Astrocyte (in vitro differentiated cells and primary cell): ENCODE measurements around the gene PRRT1B. TPM values are rescaled to one million over a fixed set of nuclear protein-coding genes. Genes with fewer than 3 reads are reported as not detected.

Source experiments
- DNase-seq: peaks from one replicate; pipeline ENCODE4 v3.0.0-alpha.2; 2010; ENCODE audit warnings: low read depth
- FAIRE-seq: peaks from 2 replicates; lab custom pipeline; 2011; peaks lifted over from hg19 to GRCh38; lab: Jason Lieb, UNC
- H2AFZ ChIP-seq: 2 replicates; pipeline ENCODE4 v1.6.0; 2012; ENCODE audit warnings: low read depth, low read length, inconsistent platforms
- H3K27ac ChIP-seq: 2 replicates; pipeline ENCODE4 v1.5.1; 2011; ENCODE audit warnings: low read depth, low read length, inconsistent platforms
- H3K27me3 ChIP-seq: 2 replicates; pipeline ENCODE4 v1.6.0; 2011; ENCODE audit warnings: low read length, inconsistent platforms; ENCODE audit not compliant: insufficient read depth
- H3K36me3 ChIP-seq: 2 replicates; pipeline ENCODE4 v1.5.1; 2011; ENCODE audit warnings: low read length, inconsistent platforms; ENCODE audit not compliant: insufficient read depth
- H3K4me1 ChIP-seq: 2 replicates; pipeline ENCODE4 v1.5.1; 2011; ENCODE audit warnings: low read length, inconsistent platforms; ENCODE audit not compliant: insufficient read depth
- H3K4me2 ChIP-seq: 2 replicates; pipeline ENCODE4 v1.6.0; 2012; ENCODE audit warnings: low read length, inconsistent platforms
- H3K4me3 ChIP-seq: 2 replicates; pipeline ENCODE4 v1.5.1; 2011; ENCODE audit warnings: low read depth, mild to moderate bottlenecking, low read length, inconsistent platforms; ENCODE audit not compliant: insufficient read depth
- H3K79me2 ChIP-seq: 2 replicates; pipeline ENCODE4 v1.6.0; 2012; ENCODE audit warnings: mild to moderate bottlenecking, low read length, inconsistent platforms; ENCODE audit not compliant: insufficient read depth
- H3K9ac ChIP-seq: 2 replicates; pipeline ENCODE4 v1.6.0; 2012; ENCODE audit warnings: mild to moderate bottlenecking, low read length, inconsistent platforms
- H3K9me3 ChIP-seq: 2 replicates; pipeline ENCODE4 v1.5.1; 2012; ENCODE audit warnings: low read depth, mild to moderate bottlenecking, low read length, inconsistent platforms; ENCODE audit not compliant: insufficient read depth
- H4K20me1 ChIP-seq: 2 replicates; pipeline ENCODE4 v1.6.0; 2012; ENCODE audit warnings: low read length, inconsistent platforms; ENCODE audit not compliant: insufficient read depth
- H3K27ac Mint-ChIP-seq: one replicate; pipeline ENCODE4 v1.8.0; 2021; ENCODE audit warnings: mild to moderate bottlenecking, mixed read lengths; ENCODE audit not compliant: unreplicated experiment
- H3K27me3 Mint-ChIP-seq: one replicate; pipeline ENCODE4 v1.8.0; 2021; ENCODE audit warnings: low read depth, mixed read lengths; ENCODE audit not compliant: unreplicated experiment
- H3K36me3 Mint-ChIP-seq: one replicate; pipeline ENCODE4 v1.8.0; 2021; ENCODE audit warnings: low read depth, mixed read lengths; ENCODE audit not compliant: unreplicated experiment
- H3K4me1 Mint-ChIP-seq: one replicate; pipeline ENCODE4 v1.8.0; 2021; ENCODE audit warnings: low read depth, mixed read lengths; ENCODE audit not compliant: unreplicated experiment
- H3K4me3 Mint-ChIP-seq: one replicate; pipeline ENCODE4 v1.8.0; 2021; ENCODE audit warnings: mild to moderate bottlenecking, moderate library complexity, mixed read lengths; ENCODE audit not compliant: unreplicated experiment
- H3K9me3 Mint-ChIP-seq: one replicate; pipeline ENCODE4 v1.8.0; 2021; ENCODE audit warnings: mild to moderate bottlenecking, mixed read lengths; ENCODE audit not compliant: unreplicated experiment
- CTCF ChIP-seq: IDR thresholded peaks from 2 replicates; pipeline ENCODE4 v1.5.1; 2011; ENCODE audit warnings: low read depth, mild to moderate bottlenecking, inconsistent platforms, low read length, moderate library complexity; ENCODE audit not compliant: insufficient read depth
- EZH2 ChIP-seq: IDR thresholded peaks from 2 replicates; pipeline ENCODE4 v1.6.1; 2012; ENCODE audit warnings: mild to moderate bottlenecking, low read length, inconsistent platforms; ENCODE audit not compliant: insufficient read depth
- total RNA-seq: library from RNA; stranded (reverse); gene quantifications from 2 replicates; pipeline ENCODE4 v1.2.1, GENCODE V29; 2021

Gene PRRT1B
- total RNA-seq, 1 donor from 2014 or later, result not detected

- Mint-ChIP-seq H3K27me3 (no peaks in the 10 kb centered on the region), H3K9me3 (peaks cover 2% of the 10 kb centered on the region), H3K27ac (no peak overlapping the region), H3K36me3 (peaks cover 24% of the 10 kb centered on the region), H3K4me3 (no peak overlapping the region), H3K4me1 (peaks cover 18% of the 10 kb centered on the region)
- peaks cover 81% of the 10 kb centered on the region for H4K20me1 ChIP-seq
- H3K9me3 ChIP-seq, result no peaks in the 10 kb centered on the region
- no peak overlapping the region for H3K27ac ChIP-seq
- peaks cover 9% of the 10 kb centered on the region for H3K4me1 ChIP-seq
- no peak overlapping the region for H3K4me3 ChIP-seq
- H3K9ac ChIP-seq, result no peak overlapping the region
- no peak overlapping the region for H3K4me2 ChIP-seq
- H3K79me2 ChIP-seq, result peaks cover 6% of the 10 kb centered on the region
- DNase-seq (no peak), FAIRE-seq (no peak)
- TF ChIP-seq CTCF, result no peak
- no peak for TF ChIP-seq EZH2
- no peaks in the 10 kb centered on the region for H3K27me3 ChIP-seq
- H2AFZ ChIP-seq, result no peak overlapping the region
- peaks cover 42% of the 10 kb centered on the region for H3K36me3 ChIP-seq
Observed at GRCh38 chr9:131499254-131499767, 46.0 kb upstream of the PRRT1B start.

DNA sequence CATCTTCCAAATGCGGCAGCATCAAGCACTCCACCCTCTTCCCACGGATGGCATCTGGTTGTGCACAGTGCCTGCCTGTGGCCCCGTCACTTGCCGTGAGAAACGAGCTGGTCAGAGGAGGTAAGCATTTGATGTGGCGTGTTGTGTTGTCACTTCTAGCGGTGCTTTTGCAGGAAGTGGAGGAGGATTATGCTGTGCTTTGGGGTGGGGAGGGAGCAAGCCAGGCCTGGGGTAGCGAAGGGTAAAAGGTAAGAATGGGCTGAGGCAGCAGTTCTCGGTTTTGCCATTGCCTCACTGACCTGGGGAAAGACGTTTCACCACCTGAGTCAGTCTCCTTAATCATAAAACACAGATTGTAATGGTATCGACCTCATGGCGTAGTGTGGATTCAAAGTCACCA, 44.9 kb upstream of the PRRT1B start:
- Histone ChIP-seq H3K36me3 (peaks cover 35% of the 10 kb centered on the region), H3K79me2 (peaks cover 9% of the 10 kb centered on the region), H3K27ac (no peak overlapping the region), H3K9ac (no peak overlapping the region), H3K9me3 (no peaks in the 10 kb centered on the region), H3K27me3 (no peaks in the 10 kb centered on the region), H3K4me1 (peaks cover 9% of the 10 kb centered on the region), H3K4me2 (no peak overlapping the region), H4K20me1 (peaks cover 72% of the 10 kb centered on the region), H3K4me3 (no peak overlapping the region), H2AFZ (no peak overlapping the region)
- FAIRE-seq (no peak), DNase-seq (no peak)
- Mint-ChIP-seq H3K4me1 (peaks cover 21% of the 10 kb centered on the region), H3K9me3 (peaks cover 2% of the 10 kb centered on the region), H3K4me3 (no peak overlapping the region), H3K27me3 (no peaks in the 10 kb centered on the region), H3K27ac (no peak overlapping the region), H3K36me3 (peaks cover 28% of the 10 kb centered on the region)
- TF ChIP-seq CTCF (no peak), EZH2 (no peak)

DNA sequence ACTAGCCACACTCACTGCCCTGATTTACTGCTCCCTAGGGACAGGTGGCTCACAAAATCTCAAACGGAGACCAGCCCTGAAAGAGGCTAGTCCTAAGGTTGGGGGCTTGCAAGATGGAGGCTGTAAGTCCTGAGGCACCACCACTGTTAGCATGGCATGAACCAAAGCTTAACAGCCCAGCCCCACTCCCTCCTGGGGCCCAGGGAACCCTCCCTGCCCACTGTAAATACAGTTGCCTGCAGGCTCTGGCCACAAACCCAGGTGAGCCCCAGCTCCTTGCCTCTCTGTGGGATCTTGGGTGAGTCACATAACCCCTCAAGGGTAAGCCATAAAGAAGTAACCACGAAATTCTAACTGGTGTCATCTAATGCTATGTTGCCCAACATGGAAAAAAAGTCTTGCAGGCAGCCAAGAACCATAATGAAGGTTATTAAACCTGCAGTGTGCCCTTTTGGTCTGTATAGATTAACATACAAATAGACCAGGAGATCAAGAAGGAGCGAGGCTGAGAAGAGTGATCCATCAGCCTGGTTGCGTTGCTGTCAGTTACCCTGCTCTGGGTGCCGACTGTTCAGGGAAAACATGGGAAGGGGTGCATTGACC, 44.3 kb upstream of the PRRT1B start:
- H3K27ac ChIP-seq, result no peak overlapping the region
- peaks cover 33% of the 10 kb centered on the region for H3K36me3 ChIP-seq
- Mint-ChIP-seq H3K36me3 (peaks cover 28% of the 10 kb centered on the region), H3K27me3 (no peaks in the 10 kb centered on the region), H3K27ac (peak overlapping the region; percentile 20), H3K4me3 (peak overlapping the region; percentile 54), H3K9me3 (peaks cover 2% of the 10 kb centered on the region), H3K4me1 (peaks cover 21% of the 10 kb centered on the region)
- no peak overlapping the region for H3K9ac ChIP-seq
- DNase-seq (peak; percentile 58), FAIRE-seq (no peak)
- no peak overlapping the region for H3K4me2 ChIP-seq
- H3K4me1 ChIP-seq, result peaks cover 9% of the 10 kb centered on the region
- no peak for TF ChIP-seq CTCF
- no peak for TF ChIP-seq EZH2
- H3K79me2 ChIP-seq, result peaks cover 9% of the 10 kb centered on the region
- H4K20me1 ChIP-seq, result peaks cover 69% of the 10 kb centered on the region
- H3K27me3 ChIP-seq, result no peaks in the 10 kb centered on the region
- no peaks in the 10 kb centered on the region for H3K9me3 ChIP-seq
- H3K4me3 ChIP-seq, result no peak overlapping the region
- no peak overlapping the region for H2AFZ ChIP-seq
